Measurements from ENCODE around the gene PLD5. TPM values are rescaled to one million over a fixed set of nuclear protein-coding genes. Genes with fewer than 3 reads are reported as not detected.
"Not testable (repeated sequence)": the region's sequence is repeated elsewhere in the genome, so short reads cannot be mapped to it uniquely, and the experiment has no call there.

PLD5 gene
- total RNA-seq, 5 donors from 2014 or later (not counting 1 experiment from before 2014, with no cell fraction given), result not detected

GRCh38 chr1:242100921-242101320 is 423.6 kb downstream of the PLD5 start:
- H3K4me1 ChIP-seq (ENCODE audit: control insufficient read depth in 1 of 2, extremely low read depth in 1 of 2, insufficient read depth in 2 of 2, low read length in 2 of 2), result no peaks in the 10 kb centered on the region
- Mint-ChIP-seq H3K4me3 (no peak overlapping the region), H3K27me3 (peaks cover 7 to 16% of the 10 kb centered on the region in 2 donors), H3K4me1 (no peaks in the 10 kb centered on the region), H3K9me3 (peaks cover 0 to 3% (median 0%) of the 10 kb centered on the region in 3 donors), H3K36me3 (no peaks in the 10 kb centered on the region), H3K27ac (no peak overlapping the region)
- H3K27me3 ChIP-seq (replicated peaks in 1 of 2; ENCODE audit: control insufficient read depth in 2 of 2, extremely low read depth in 1 of 2, insufficient read depth in 2 of 2, low read length in 1 of 2), result no peaks in the 10 kb centered on the region
- H3K27ac ChIP-seq (ENCODE audit: low read length), result no peak overlapping the region
- no peaks in the 10 kb centered on the region for H3K9me3 ChIP-seq
- H3K4me3 ChIP-seq (ENCODE audit: control insufficient read depth in 1 of 2, extremely low read depth in 1 of 2, low read length in 1 of 2), result no peak overlapping the region
- POLR2A ChIA-PET, result interaction anchor here in 1 of 2 donors (0.6 kb wide), 1 partner anchor 336 kb away, joined by 4 read pairs; no protein-coding TSS in a partner anchor
- CTCF ChIA-PET, result no interaction called here
- H3K36me3 ChIP-seq (ENCODE audit: control insufficient read depth in 2 of 2, extremely low read depth in 1 of 2, insufficient read depth in 1 of 2, low read length in 1 of 2), result no peaks in the 10 kb centered on the region
- no peak for DNase-seq
- no peak for ATAC-seq (replicated peaks in 1 of 4)
- no CpG with 5 or more reads among the region's 4 CpGs for WGBS (ENCODE audit: insufficient coverage)

- ATAC-seq (replicated peaks in 1 of 4); H3K4me1 ChIP-seq (ENCODE audit: control insufficient read depth in 1 of 2, extremely low read depth in 1 of 2, insufficient read depth in 2 of 2, low read length in 2 of 2); H3K36me3 Mint-ChIP-seq; H3K4me3 ChIP-seq (ENCODE audit: control insufficient read depth in 1 of 2, extremely low read depth in 1 of 2, low read length in 1 of 2); H3K36me3 ChIP-seq (ENCODE audit: control insufficient read depth in 2 of 2, extremely low read depth in 1 of 2, insufficient read depth in 1 of 2, low read length in 1 of 2); CTCF ChIA-PET; DNase-seq; H3K27me3 Mint-ChIP-seq; H3K27ac ChIP-seq (ENCODE audit: low read length); H3K27ac Mint-ChIP-seq; POLR2A ChIA-PET; H3K27me3 ChIP-seq (replicated peaks in 1 of 2; ENCODE audit: control insufficient read depth in 2 of 2, extremely low read depth in 1 of 2, insufficient read depth in 2 of 2, low read length in 1 of 2); H3K4me3 Mint-ChIP-seq; H3K9me3 Mint-ChIP-seq; H3K4me1 Mint-ChIP-seq; H3K9me3 ChIP-seq: not testable (repeated sequence)
- WGBS (ENCODE audit: insufficient coverage), result no CpG with 5 or more reads among the region's 3 CpGs
These were observed 427.2 kb downstream of the PLD5 start for GRCh38 chr1:242097283-242097682.

GRCh38 chr1:242093116-242093515 is 431.4 kb downstream of the PLD5 start:
- H3K4me1 Mint-ChIP-seq, result no peaks in the 10 kb centered on the region
- no peaks in the 10 kb centered on the region for H3K36me3 Mint-ChIP-seq
- H3K27ac Mint-ChIP-seq, result no peak overlapping the region
- WGBS (ENCODE audit: insufficient coverage), result 67% methylated on average over 8 of the region's 11 CpGs
- CTCF ChIA-PET, result interaction anchor here in 1 of 2 donors (0.5 kb wide), 1 partner anchor 14 kb away, joined by 4 read pairs; no protein-coding TSS in a partner anchor
- Histone ChIP-seq H3K27ac (ENCODE audit: low read length) (no peak overlapping the region), H3K36me3 (ENCODE audit: control insufficient read depth in 2 of 2, extremely low read depth in 1 of 2, insufficient read depth in 1 of 2, low read length in 1 of 2) (no peaks in the 10 kb centered on the region), H3K4me3 (ENCODE audit: control insufficient read depth in 1 of 2, extremely low read depth in 1 of 2, low read length in 1 of 2) (no peak overlapping the region), H3K9me3 (no peaks in the 10 kb centered on the region), H3K4me1 (ENCODE audit: control insufficient read depth in 1 of 2, extremely low read depth in 1 of 2, insufficient read depth in 2 of 2, low read length in 2 of 2) (no peaks in the 10 kb centered on the region), H3K27me3 (replicated peaks in 1 of 2; ENCODE audit: control insufficient read depth in 2 of 2, extremely low read depth in 1 of 2, insufficient read depth in 2 of 2, low read length in 1 of 2) (no peaks in the 10 kb centered on the region)
- H3K27me3 Mint-ChIP-seq, result no peaks in the 10 kb centered on the region
- POLR2A ChIA-PET, result interaction anchor here in 1 of 2 donors (0.5 kb wide), 1 partner anchor 273 kb away, joined by 3 read pairs; no protein-coding TSS in a partner anchor
- no peak overlapping the region for H3K4me3 Mint-ChIP-seq
- no peak for ATAC-seq (replicated peaks in 1 of 4)
- H3K9me3 Mint-ChIP-seq, result peaks cover 0 to under 1% (median 0%) of the 10 kb centered on the region in 3 donors
- no peak for DNase-seq

- Histone ChIP-seq H3K9me3 (no peaks in the 10 kb centered on the region), H3K27me3 (replicated peaks in 1 of 2; ENCODE audit: control insufficient read depth in 2 of 2, extremely low read depth in 1 of 2, insufficient read depth in 2 of 2, low read length in 1 of 2) (no peaks in the 10 kb centered on the region), H3K36me3 (ENCODE audit: control insufficient read depth in 2 of 2, extremely low read depth in 1 of 2, insufficient read depth in 1 of 2, low read length in 1 of 2) (no peaks in the 10 kb centered on the region), H3K4me3 (ENCODE audit: control insufficient read depth in 1 of 2, extremely low read depth in 1 of 2, low read length in 1 of 2) (no peak overlapping the region), H3K27ac (ENCODE audit: low read length) (no peak overlapping the region), H3K4me1 (ENCODE audit: control insufficient read depth in 1 of 2, extremely low read depth in 1 of 2, insufficient read depth in 2 of 2, low read length in 2 of 2) (no peaks in the 10 kb centered on the region)
- Mint-ChIP-seq H3K27me3 (peaks cover 0 to 3% of the 10 kb centered on the region in 2 donors), H3K9me3 (no peaks in the 10 kb centered on the region), H3K4me3 (no peak overlapping the region), H3K4me1 (no peaks in the 10 kb centered on the region), H3K36me3 (no peaks in the 10 kb centered on the region), H3K27ac (no peak overlapping the region)
- POLR2A ChIA-PET, result no interaction called here
- CTCF ChIA-PET, result no interaction called here
- no peak for ATAC-seq (replicated peaks in 1 of 4)
- WGBS (ENCODE audit: insufficient coverage), result no CpG with 5 or more reads among the region's 5 CpGs
- no peak for DNase-seq
These were observed 434.6 kb downstream of the PLD5 start for GRCh38 chr1:242089911-242090310.

DNA sequence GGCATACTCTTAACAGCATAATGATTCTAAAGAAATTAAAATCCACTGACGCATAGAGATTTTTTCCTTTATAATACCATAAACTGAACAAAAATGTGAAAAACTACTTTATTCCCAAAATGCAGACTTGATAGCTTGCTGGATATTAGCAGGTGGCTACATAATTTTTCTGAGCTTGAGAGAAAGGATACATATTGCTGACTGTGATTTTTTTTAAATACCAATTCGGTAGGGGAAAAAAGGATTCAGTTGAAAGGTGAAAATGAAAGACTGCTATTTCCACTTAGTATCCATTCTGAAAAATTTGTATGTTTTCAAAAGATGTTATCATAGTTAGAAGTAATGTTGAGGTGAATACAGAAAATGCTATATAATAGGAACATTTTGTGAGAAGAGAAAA is 435.6 kb downstream of the PLD5 start:
- POLR2A ChIA-PET, result no interaction called here
- CTCF ChIA-PET, result interaction anchor here in 1 of 2 donors (0.6 kb wide), 1 partner anchor 101 kb away, joined by 4 read pairs; no protein-coding TSS in a partner anchor
- Mint-ChIP-seq H3K36me3 (no peaks in the 10 kb centered on the region), H3K9me3 (no peaks in the 10 kb centered on the region), H3K4me3 (no peak overlapping the region), H3K27ac (no peak overlapping the region), H3K4me1 (no peaks in the 10 kb centered on the region), H3K27me3 (peaks cover 0 to 3% of the 10 kb centered on the region in 2 donors)
- Histone ChIP-seq H3K4me1 (ENCODE audit: control insufficient read depth in 1 of 2, extremely low read depth in 1 of 2, insufficient read depth in 2 of 2, low read length in 2 of 2) (no peaks in the 10 kb centered on the region), H3K9me3 (no peaks in the 10 kb centered on the region), H3K27me3 (replicated peaks in 1 of 2; ENCODE audit: control insufficient read depth in 2 of 2, extremely low read depth in 1 of 2, insufficient read depth in 2 of 2, low read length in 1 of 2) (no peaks in the 10 kb centered on the region), H3K36me3 (ENCODE audit: control insufficient read depth in 2 of 2, extremely low read depth in 1 of 2, insufficient read depth in 1 of 2, low read length in 1 of 2) (no peaks in the 10 kb centered on the region), H3K27ac (ENCODE audit: low read length) (no peak overlapping the region), H3K4me3 (ENCODE audit: control insufficient read depth in 1 of 2, extremely low read depth in 1 of 2, low read length in 1 of 2) (no peak overlapping the region)
- DNase-seq (no peak), ATAC-seq (replicated peaks in 1 of 4) (no peak)
- WGBS (ENCODE audit: insufficient coverage), result no CpG with 5 or more reads among the region's 2 CpGs

DNA sequence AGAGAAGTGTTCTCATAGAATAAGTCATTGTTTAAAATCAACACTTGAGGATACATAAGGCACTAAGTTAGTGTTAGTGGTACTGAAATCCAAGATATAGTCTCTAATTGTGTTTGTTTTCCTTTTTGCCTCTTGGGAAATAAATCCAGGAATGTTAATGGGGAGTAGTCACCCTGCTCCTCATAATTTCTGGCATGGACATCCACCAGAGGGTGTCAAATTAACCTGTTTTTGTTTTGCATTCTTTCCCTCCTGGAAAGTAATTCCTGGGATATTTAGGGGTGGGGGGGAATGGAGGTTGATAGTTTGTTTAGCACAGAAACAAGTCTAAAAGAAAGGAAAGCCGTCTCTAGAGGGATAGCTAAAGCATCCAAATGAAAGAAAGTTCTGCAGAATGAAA is 437.8 kb downstream of the PLD5 start:
- no peaks in the 10 kb centered on the region for H3K4me1 Mint-ChIP-seq
- no peaks in the 10 kb centered on the region for H3K36me3 Mint-ChIP-seq
- no peak overlapping the region for H3K27ac ChIP-seq (ENCODE audit: low read length)
- 42% methylated on average over 1 of the region's 1 CpG for WGBS (ENCODE audit: insufficient coverage)
- POLR2A ChIA-PET, result no interaction called here
- DNase-seq (no peak), ATAC-seq (replicated peaks in 1 of 4) (no peak)
- H3K27me3 Mint-ChIP-seq, result peaks cover 7 to 10% of the 10 kb centered on the region in 2 donors
- CTCF ChIA-PET, result no interaction called here
- H3K9me3 ChIP-seq, result no peaks in the 10 kb centered on the region
- no peaks in the 10 kb centered on the region for H3K9me3 Mint-ChIP-seq
- H3K27ac Mint-ChIP-seq, result no peak overlapping the region
- no peak overlapping the region for H3K4me3 Mint-ChIP-seq
- H3K27me3 ChIP-seq (replicated peaks in 1 of 2; ENCODE audit: control insufficient read depth in 2 of 2, extremely low read depth in 1 of 2, insufficient read depth in 2 of 2, low read length in 1 of 2), result no peaks in the 10 kb centered on the region
- no peaks in the 10 kb centered on the region for H3K36me3 ChIP-seq (ENCODE audit: control insufficient read depth in 2 of 2, extremely low read depth in 1 of 2, insufficient read depth in 1 of 2, low read length in 1 of 2)
- H3K4me1 ChIP-seq (ENCODE audit: control insufficient read depth in 1 of 2, extremely low read depth in 1 of 2, insufficient read depth in 2 of 2, low read length in 2 of 2), result no peaks in the 10 kb centered on the region
- H3K4me3 ChIP-seq (ENCODE audit: control insufficient read depth in 1 of 2, extremely low read depth in 1 of 2, low read length in 1 of 2), result no peak overlapping the region

DNA sequence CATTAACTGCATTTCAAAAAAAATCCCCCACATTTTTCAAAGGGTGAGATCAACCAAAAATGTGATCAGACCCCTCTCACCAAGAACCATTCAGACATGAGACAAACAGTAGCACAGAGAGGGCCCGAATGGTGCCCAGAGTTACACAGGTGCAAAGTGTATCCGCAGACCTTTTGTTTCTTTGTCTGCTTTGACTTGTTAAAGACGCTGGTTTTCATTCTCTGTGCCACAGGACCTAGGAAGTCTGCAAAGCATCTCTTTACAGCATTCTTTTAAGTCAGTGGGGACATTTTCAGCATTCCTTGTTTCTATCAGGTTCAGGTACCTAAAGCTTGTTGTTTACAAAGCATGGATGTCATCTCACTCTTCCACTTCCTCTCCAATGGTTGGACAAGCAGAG is 438.4 kb downstream of the PLD5 start:
- H3K27ac Mint-ChIP-seq, result no peak overlapping the region
- ChIA-PET CTCF (no interaction called here), POLR2A (no interaction called here)
- no peaks in the 10 kb centered on the region for H3K9me3 ChIP-seq
- H3K27me3 ChIP-seq (replicated peaks in 1 of 2; ENCODE audit: control insufficient read depth in 2 of 2, extremely low read depth in 1 of 2, insufficient read depth in 2 of 2, low read length in 1 of 2), result no peaks in the 10 kb centered on the region
- H3K4me3 Mint-ChIP-seq, result no peak overlapping the region
- H3K4me1 ChIP-seq (ENCODE audit: control insufficient read depth in 1 of 2, extremely low read depth in 1 of 2, insufficient read depth in 2 of 2, low read length in 2 of 2), result no peaks in the 10 kb centered on the region
- no peaks in the 10 kb centered on the region for H3K4me1 Mint-ChIP-seq
- H3K27me3 Mint-ChIP-seq, result peaks cover 7 to 10% of the 10 kb centered on the region in 2 donors
- H3K4me3 ChIP-seq (ENCODE audit: control insufficient read depth in 1 of 2, extremely low read depth in 1 of 2, low read length in 1 of 2), result no peak overlapping the region
- H3K27ac ChIP-seq (ENCODE audit: low read length), result no peak overlapping the region
- WGBS (ENCODE audit: insufficient coverage), result 70% methylated on average over 2 of the region's 3 CpGs
- H3K36me3 ChIP-seq (ENCODE audit: control insufficient read depth in 2 of 2, extremely low read depth in 1 of 2, insufficient read depth in 1 of 2, low read length in 1 of 2), result no peaks in the 10 kb centered on the region
- H3K9me3 Mint-ChIP-seq, result no peaks in the 10 kb centered on the region
- ATAC-seq (replicated peaks in 1 of 4), result no peak
- DNase-seq, result no peak
- H3K36me3 Mint-ChIP-seq, result no peaks in the 10 kb centered on the region

Data from T-cell (primary cell).